KMS-11 (cell line): ENCODE measurements around the gene DAB1.

Source experiments
- H2AFZ ChIP-seq: fragments of 200-600 bp; sonication (generic); 2 replicates; pipeline ENCODE4 v1.6.1; 2016; ENCODE audit warnings: antibody characterized with exemption, mixed run types, low read depth
- H3K27ac ChIP-seq: fragments of 200-600 bp; sonication (generic); 2 replicates; pipeline ENCODE4 v1.6.1; 2016; ENCODE audit warnings: mild to moderate bottlenecking, mixed run types
- H3K27me3 ChIP-seq: fragments of 200-600 bp; sonication (generic); 2 replicates; pipeline ENCODE4 v1.6.1; 2017; ENCODE audit warnings: mild to moderate bottlenecking, low read depth, mixed run types, moderate library complexity; ENCODE audit not compliant: insufficient read depth
- H3K36me3 ChIP-seq: fragments of 200-600 bp; sonication (generic); 2 replicates; pipeline ENCODE4 v1.6.1; 2017; ENCODE audit warnings: mild to moderate bottlenecking, mixed run types; ENCODE audit not compliant: insufficient read depth
- H3K4me1 ChIP-seq: fragments of 200-600 bp; sonication (generic); 2 replicates; pipeline ENCODE4 v1.6.1; 2016; ENCODE audit warnings: mild to moderate bottlenecking, low read depth, mixed run types; ENCODE audit not compliant: poor library complexity, severe bottlenecking
- H3K4me2 ChIP-seq: fragments of 200-600 bp; sonication (generic); 2 replicates; pipeline ENCODE4 v1.7.0; 2016; ENCODE audit warnings: mild to moderate bottlenecking, mixed run types
- H3K4me3 ChIP-seq: fragments of 200-600 bp; sonication (generic); IDR thresholded peaks from 2 replicates; pipeline ENCODE4 v1.6.1; 2017; ENCODE audit warnings: low read depth, low read length, mixed read lengths; ENCODE audit not compliant: insufficient read depth
- H3K79me2 ChIP-seq: fragments of 200-600 bp; sonication (generic); 2 replicates; pipeline ENCODE4 v1.6.1; 2016; ENCODE audit warnings: low read depth, mixed run types; ENCODE audit not compliant: insufficient read depth
- H3K9ac ChIP-seq: fragments of 200-600 bp; sonication (generic); 2 replicates; pipeline ENCODE4 v1.6.1; 2016; ENCODE audit warnings: mild to moderate bottlenecking, mixed run types
- H4K20me1 ChIP-seq: fragments of 200-600 bp; sonication (generic); 2 replicates; pipeline ENCODE4 v1.6.1; 2016; ENCODE audit warnings: mild to moderate bottlenecking, mixed run types; ENCODE audit not compliant: insufficient read depth
- CTCF ChIP-seq: fragments of 200-600 bp; sonication (generic); conservative IDR thresholded peaks from 2 replicates; pipeline ENCODE4 v1.6.1; 2017; ENCODE audit warnings: low read depth, mild to moderate bottlenecking, antibody characterized with exemption, low read length, moderate library complexity, mixed read lengths

DAB1 gene

GRCh38 chr1:56965916-56966697, 457.8 kb downstream of the DAB1 start, which contains the start of gene C8B:
Gene C8B (minus strand): TSS chr1:56966015. CDS start chr1:56965948, 67 bp downstream.
- Histone ChIP-seq H3K36me3 (no peaks in the 10 kb centered on the region), H3K4me3 (no peak within 1 kb of the TSS), H3K4me1 (no peaks in the 10 kb centered on the region), H3K9ac (no peak within 1 kb of the TSS), H3K27ac (no peak within 1 kb of the TSS), H2AFZ (no peak within 1 kb of the TSS), H3K79me2 (no peaks in the 10 kb centered on the region), H4K20me1 (no peaks in the 10 kb centered on the region), H3K4me2 (no peak within 1 kb of the TSS), H3K27me3 (no peaks in the 10 kb centered on the region)
- TF ChIP-seq CTCF: no peak

GRCh38 chr1:56965191-56965590, 458.7 kb downstream of the DAB1 start:
- Histone ChIP-seq H2AFZ (no peak overlapping the region), H3K9ac (no peak overlapping the region), H3K4me3 (no peak overlapping the region), H3K4me2 (no peak overlapping the region), H3K27me3 (no peaks in the 10 kb centered on the region), H4K20me1 (no peaks in the 10 kb centered on the region), H3K27ac (no peak overlapping the region), H3K79me2 (no peaks in the 10 kb centered on the region), H3K36me3 (no peaks in the 10 kb centered on the region), H3K4me1 (no peaks in the 10 kb centered on the region)
- TF ChIP-seq CTCF: no peak

- H3K4me3 ChIP-seq: no peak overlapping the region
- H2AFZ ChIP-seq: no peak overlapping the region
- no peaks in the 10 kb centered on the region for H3K4me1 ChIP-seq
- no peaks in the 10 kb centered on the region for H4K20me1 ChIP-seq
- H3K27me3 ChIP-seq: no peaks in the 10 kb centered on the region
- no peak overlapping the region for H3K27ac ChIP-seq
- H3K4me2 ChIP-seq: no peak overlapping the region
- no peak for TF ChIP-seq CTCF
- H3K9ac ChIP-seq: no peak overlapping the region
- no peaks in the 10 kb centered on the region for H3K36me3 ChIP-seq
- H3K79me2 ChIP-seq: no peaks in the 10 kb centered on the region
Observed at GRCh38 chr1:56964349-56965017, 459.4 kb downstream of the DAB1 start.

- TF ChIP-seq CTCF: no peak
- H3K4me1 ChIP-seq: no peaks in the 10 kb centered on the region
- H3K27me3 ChIP-seq: no peaks in the 10 kb centered on the region
- no peak overlapping the region for H3K9ac ChIP-seq
- H3K27ac ChIP-seq: no peak overlapping the region
- no peak overlapping the region for H2AFZ ChIP-seq
- no peaks in the 10 kb centered on the region for H4K20me1 ChIP-seq
- no peak overlapping the region for H3K4me2 ChIP-seq
- no peak overlapping the region for H3K4me3 ChIP-seq
- H3K79me2 ChIP-seq: no peaks in the 10 kb centered on the region
- no peaks in the 10 kb centered on the region for H3K36me3 ChIP-seq
Observed at GRCh38 chr1:56963667-56964066, 460.2 kb downstream of the DAB1 start.
